Measurements from ENCODE around the gene SPAG5.

The SPAG5 gene

GRCh38 chr17:28573040-28573380, 25.8 kb downstream of the SPAG5 start:
- in situ Hi-C loops (cut with MboI; ENCODE audit: low sequenced_read_pairs): no loop called here

GRCh38 chr17:28572259-28573039, 26.4 kb downstream of the SPAG5 start:
- in situ Hi-C loops (cut with MboI; ENCODE audit: low sequenced_read_pairs): no loop called here

GRCh38 chr17:28571361-28572122, 27.3 kb downstream of the SPAG5 start, which contains the start of gene PIGS:
PIGS (minus strand) TSS chr17:28571524; CDS start chr17:28571496, 28 bp downstream.
- in situ Hi-C loops (cut with MboI; ENCODE audit: low sequenced_read_pairs): no loop called here

GRCh38 chr17:28570716-28571360, 28.0 kb downstream of the SPAG5 start:
- in situ Hi-C loops (cut with MboI; ENCODE audit: low sequenced_read_pairs): no loop called here

GRCh38 chr17:28569446-28569845, 29.4 kb downstream of the SPAG5 start:
- in situ Hi-C loops (cut with MboI; ENCODE audit: low sequenced_read_pairs): no loop called here

- in situ Hi-C loops (cut with MboI; ENCODE audit: low sequenced_read_pairs): no loop called here
Measured at GRCh38 chr17:28567604-28568003, 31.2 kb downstream of the SPAG5 start.

GRCh38 chr17:28563475-28563874, 35.4 kb downstream of the SPAG5 start:
- in situ Hi-C loops (cut with MboI; ENCODE audit: low sequenced_read_pairs): no loop called here

GRCh38 chr17:28555022-28555421, 43.8 kb downstream of the SPAG5 start:
- in situ Hi-C loops (cut with MboI; ENCODE audit: low sequenced_read_pairs): no loop called here

GRCh38 chr17:28554565-28554964, 44.3 kb downstream of the SPAG5 start:
- in situ Hi-C loops (cut with MboI; ENCODE audit: low sequenced_read_pairs): no loop called here

- in situ Hi-C loops (cut with MboI; ENCODE audit: low sequenced_read_pairs): no loop called here
Measured at GRCh38 chr17:28553000-28553505, 45.8 kb downstream of the SPAG5 start.

GRCh38 chr17:28552176-28552999, 46.4 kb downstream of the SPAG5 start, which contains the start of gene UNC119:
UNC119 (minus strand) TSS chr17:28552624; CDS start chr17:28552557, 67 bp downstream.
- in situ Hi-C loops (cut with MboI; ENCODE audit: low sequenced_read_pairs): no loop called here

- in situ Hi-C loops (cut with MboI; ENCODE audit: low sequenced_read_pairs): no loop called here
Measured at GRCh38 chr17:28551421-28552175, 47.2 kb downstream of the SPAG5 start.

GRCh38 chr17:28550858-28551257, 48.0 kb downstream of the SPAG5 start:
- in situ Hi-C loops (cut with MboI; ENCODE audit: low sequenced_read_pairs): no loop called here

GRCh38 chr17:28549236-28550132, 49.3 kb downstream of the SPAG5 start:
- in situ Hi-C loops (cut with MboI; ENCODE audit: low sequenced_read_pairs): no loop called here

- in situ Hi-C loops (cut with MboI; ENCODE audit: low sequenced_read_pairs): no loop called here
Measured at GRCh38 chr17:28548417-28549130, 50.3 kb downstream of the SPAG5 start.

- in situ Hi-C loops (cut with MboI; ENCODE audit: low sequenced_read_pairs): no loop called here
Measured at GRCh38 chr17:28547623-28548416, 51.0 kb downstream of the SPAG5 start.

GRCh38 chr17:28547096-28547622, 51.7 kb downstream of the SPAG5 start:
- in situ Hi-C loops (cut with MboI; ENCODE audit: low sequenced_read_pairs): no loop called here
